ENCODE measurements around the gene POLA2.
A peak's percentile ranks its signal among the peaks of the same experiment; 100 is the strongest.

POLA2 gene

DNA sequence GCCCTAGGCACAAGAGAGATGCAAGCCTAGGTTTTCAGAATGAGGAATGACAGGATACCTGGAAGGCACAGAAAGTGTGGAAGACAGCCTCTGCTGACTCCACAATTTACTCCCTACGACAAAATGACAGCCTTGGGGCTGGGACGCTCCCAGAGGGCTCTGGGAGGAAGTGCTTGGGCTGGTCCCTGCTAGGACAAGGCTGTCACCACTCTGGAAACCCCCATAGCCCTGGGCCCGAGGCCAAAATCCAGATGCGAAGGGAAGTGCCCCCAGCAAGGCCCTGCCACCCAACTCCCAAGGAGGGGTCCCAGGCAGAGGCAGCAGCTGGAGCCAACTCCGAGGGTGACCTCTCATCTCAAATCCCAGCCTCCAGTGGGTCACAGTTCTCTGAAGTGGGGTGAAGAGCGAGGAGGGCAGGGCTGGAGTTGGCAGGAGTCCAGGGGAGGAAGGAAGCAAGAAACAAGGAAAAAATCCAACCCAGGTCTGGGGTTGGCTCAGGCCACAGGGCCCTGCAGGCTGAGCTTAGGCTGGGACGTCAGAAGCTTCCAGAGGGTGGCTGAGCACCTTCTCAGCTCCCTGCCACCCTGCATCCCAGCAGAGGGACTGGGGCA is 46.6 kb downstream of the POLA2 start:
- no peak for TF ChIP-seq ZC3H10 (CRISPR knock-in tag; IDR thresholded peaks at IDR 0.05)
- TF ChIP-seq TOX (CRISPR knock-in tag; IDR thresholded peaks at IDR 0.05; ENCODE audit: borderline replicate concordance): no peak
- TF ChIP-seq ZNF70 (CRISPR knock-in tag; IDR thresholded peaks at IDR 0.05): no peak
- TF ChIP-seq, protein P1, sequence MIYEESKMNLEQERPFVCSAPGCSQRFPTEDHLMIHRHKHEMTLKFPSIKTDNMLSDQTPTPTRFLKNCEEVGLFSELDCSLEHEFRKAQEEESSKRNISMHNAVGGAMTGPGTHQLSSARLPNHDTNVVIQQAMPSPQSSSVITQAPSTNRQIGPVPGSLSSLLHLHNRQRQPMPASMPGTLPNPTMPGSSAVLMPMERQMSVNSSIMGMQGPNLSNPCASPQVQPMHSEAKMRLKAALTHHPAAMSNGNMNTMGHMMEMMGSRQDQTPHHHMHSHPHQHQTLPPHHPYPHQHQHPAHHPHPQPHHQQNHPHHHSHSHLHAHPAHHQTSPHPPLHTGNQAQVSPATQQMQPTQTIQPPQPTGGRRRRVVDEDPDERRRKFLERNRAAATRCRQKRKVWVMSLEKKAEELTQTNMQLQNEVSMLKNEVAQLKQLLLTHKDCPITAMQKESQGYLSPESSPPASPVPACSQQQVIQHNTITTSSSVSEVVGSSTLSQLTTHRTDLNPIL (CRISPR knock-in tag; IDR thresholded peaks at IDR 0.05; ENCODE audit: low read depth): no peak
- TF ChIP-seq GLIS3 (CRISPR knock-in tag; IDR thresholded peaks at IDR 0.05): no peak
- peak; percentile 18 for ATAC-seq

DNA sequence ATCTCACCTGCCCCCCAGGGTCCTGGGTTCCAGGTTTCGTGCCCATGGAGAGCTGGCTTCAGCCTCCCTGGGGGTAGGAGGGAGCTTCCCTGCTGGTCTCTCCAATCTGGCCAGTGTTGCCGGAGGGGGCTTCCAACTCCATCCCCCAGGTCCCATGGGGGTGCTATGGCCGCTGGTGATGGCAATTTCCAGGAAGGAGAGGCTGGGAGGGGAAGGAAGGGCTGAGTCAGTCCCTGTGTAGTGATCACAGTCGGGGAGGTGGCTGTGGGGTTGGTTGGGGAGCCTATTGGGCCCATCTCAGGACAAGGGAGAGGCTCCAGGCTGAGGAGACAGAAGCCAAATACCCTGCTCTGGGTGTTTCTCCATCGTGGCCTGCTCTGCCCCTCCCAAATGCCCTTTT is 47.2 kb downstream of the POLA2 start:
- ATAC-seq: no peak
- no peak for TF ChIP-seq ISL1 (CRISPR knock-in tag; IDR thresholded peaks at IDR 0.05)
- no peak for TF ChIP-seq ZNF565 (CRISPR knock-in tag; conservative IDR thresholded peaks at IDR 0.05; ENCODE audit: low read depth)
- TF ChIP-seq BACH2 (CRISPR knock-in tag; IDR thresholded peaks at IDR 0.05; ENCODE audit: borderline replicate concordance): no peak
- TF ChIP-seq ESRRG (CRISPR knock-in tag; IDR thresholded peaks at IDR 0.05): no peak
- no peak for TF ChIP-seq ZFP30 (CRISPR knock-in tag; IDR thresholded peaks at IDR 0.05)
- TF ChIP-seq, protein P2, sequence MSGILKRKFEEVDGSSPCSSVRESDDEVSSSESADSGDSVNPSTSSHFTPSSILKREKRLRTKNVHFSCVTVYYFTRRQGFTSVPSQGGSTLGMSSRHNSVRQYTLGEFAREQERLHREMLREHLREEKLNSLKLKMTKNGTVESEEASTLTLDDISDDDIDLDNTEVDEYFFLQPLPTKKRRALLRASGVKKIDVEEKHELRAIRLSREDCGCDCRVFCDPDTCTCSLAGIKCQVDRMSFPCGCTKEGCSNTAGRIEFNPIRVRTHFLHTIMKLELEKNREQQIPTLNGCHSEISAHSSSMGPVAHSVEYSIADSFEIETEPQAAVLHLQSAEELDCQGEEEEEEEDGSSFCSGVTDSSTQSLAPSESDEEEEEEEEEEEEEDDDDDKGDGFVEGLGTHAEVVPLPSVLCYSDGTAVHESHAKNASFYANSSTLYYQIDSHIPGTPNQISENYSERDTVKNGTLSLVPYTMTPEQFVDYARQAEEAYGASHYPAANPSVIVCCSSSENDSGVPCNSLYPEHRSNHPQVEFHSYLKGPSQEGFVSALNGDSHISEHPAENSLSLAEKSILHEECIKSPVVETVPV (CRISPR knock-in tag; IDR thresholded peaks at IDR 0.05): no peak
- no peak for TF ChIP-seq TCF4 (CRISPR knock-in tag; IDR thresholded peaks at IDR 0.05; ENCODE audit: borderline replicate concordance)
- TF ChIP-seq TSHZ2 (CRISPR knock-in tag; IDR thresholded peaks at IDR 0.05): no peak

DNA sequence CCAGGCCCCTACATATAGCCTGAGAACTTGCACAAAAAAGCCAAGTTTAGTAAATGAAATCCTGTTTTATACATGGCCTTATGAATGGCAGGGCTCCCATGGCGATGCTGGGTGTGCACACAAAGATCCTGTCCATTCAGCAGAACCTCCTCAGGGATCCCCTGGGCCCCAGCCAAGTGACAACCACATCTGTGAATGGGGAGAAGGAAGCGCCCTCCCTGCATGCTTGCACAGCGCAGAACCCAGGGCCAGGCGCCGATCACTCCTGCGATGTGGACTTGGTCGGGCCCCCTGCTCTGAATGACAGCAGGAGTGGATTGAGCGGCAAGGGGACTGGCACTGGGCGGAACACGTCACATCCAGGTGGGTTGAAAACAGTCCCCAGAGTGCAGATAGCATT is 48.5 kb downstream of the POLA2 start:
- ATAC-seq: no peak
- TF ChIP-seq CSDC2 (CRISPR knock-in tag; IDR thresholded peaks at IDR 0.05) (no peak), ZC3H10 (CRISPR knock-in tag; IDR thresholded peaks at IDR 0.05) (no peak), TOX (CRISPR knock-in tag; IDR thresholded peaks at IDR 0.05; ENCODE audit: borderline replicate concordance) (no peak), ISL1 (CRISPR knock-in tag; IDR thresholded peaks at IDR 0.05) (no peak), TSHZ2 (CRISPR knock-in tag; IDR thresholded peaks at IDR 0.05) (no peak)
- TF ChIP-seq, protein P3, sequence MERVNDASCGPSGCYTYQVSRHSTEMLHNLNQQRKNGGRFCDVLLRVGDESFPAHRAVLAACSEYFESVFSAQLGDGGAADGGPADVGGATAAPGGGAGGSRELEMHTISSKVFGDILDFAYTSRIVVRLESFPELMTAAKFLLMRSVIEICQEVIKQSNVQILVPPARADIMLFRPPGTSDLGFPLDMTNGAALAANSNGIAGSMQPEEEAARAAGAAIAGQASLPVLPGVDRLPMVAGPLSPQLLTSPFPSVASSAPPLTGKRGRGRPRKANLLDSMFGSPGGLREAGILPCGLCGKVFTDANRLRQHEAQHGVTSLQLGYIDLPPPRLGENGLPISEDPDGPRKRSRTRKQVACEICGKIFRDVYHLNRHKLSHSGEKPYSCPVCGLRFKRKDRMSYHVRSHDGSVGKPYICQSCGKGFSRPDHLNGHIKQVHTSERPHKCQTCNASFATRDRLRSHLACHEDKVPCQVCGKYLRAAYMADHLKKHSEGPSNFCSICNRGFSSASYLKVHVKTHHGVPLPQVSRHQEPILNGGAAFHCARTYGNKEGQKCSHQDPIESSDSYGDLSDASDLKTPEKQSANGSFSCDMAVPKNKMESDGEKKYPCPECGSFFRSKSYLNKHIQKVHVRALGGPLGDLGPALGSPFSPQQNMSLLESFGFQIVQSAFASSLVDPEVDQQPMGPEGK (CRISPR knock-in tag; IDR thresholded peaks at IDR 0.05; ENCODE audit: borderline replicate concordance): no peak

DNA sequence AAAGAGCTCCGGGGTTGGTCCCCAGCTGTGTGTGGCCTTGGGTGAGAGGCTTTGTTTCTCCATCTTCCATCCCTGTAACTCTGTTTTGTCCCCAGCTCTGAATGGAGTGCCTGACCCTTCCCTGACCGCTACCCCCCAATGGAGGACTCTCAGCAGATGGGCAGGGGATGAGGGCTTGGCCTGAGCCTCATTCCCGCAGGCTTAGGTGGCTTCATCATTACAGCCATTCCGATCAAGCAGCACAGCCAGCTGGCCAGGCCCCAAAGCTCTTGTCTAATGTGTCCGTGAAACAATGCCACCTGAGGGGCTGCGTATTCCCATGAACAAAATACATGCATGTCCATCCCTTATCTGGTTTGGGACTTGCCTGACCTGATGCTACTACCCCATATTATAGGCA is 49.0 kb downstream of the POLA2 start:
- no peak for ATAC-seq
- TF ChIP-seq TSHZ2 (CRISPR knock-in tag; IDR thresholded peaks at IDR 0.05) (no peak), TCF4 (CRISPR knock-in tag; IDR thresholded peaks at IDR 0.05; ENCODE audit: borderline replicate concordance) (no peak), ZC3H10 (CRISPR knock-in tag; IDR thresholded peaks at IDR 0.05) (no peak), BACH2 (CRISPR knock-in tag; IDR thresholded peaks at IDR 0.05; ENCODE audit: borderline replicate concordance) (no peak), TOX (CRISPR knock-in tag; IDR thresholded peaks at IDR 0.05; ENCODE audit: borderline replicate concordance) (no peak), ESRRG (CRISPR knock-in tag; IDR thresholded peaks at IDR 0.05) (no peak), ZNF8 (CRISPR knock-in tag; IDR thresholded peaks at IDR 0.05) (no peak), ZNF565 (CRISPR knock-in tag; conservative IDR thresholded peaks at IDR 0.05; ENCODE audit: low read depth) (no peak), SNAI2 (CRISPR knock-in tag; IDR thresholded peaks at IDR 0.05) (no peak), ZFP3 (CRISPR knock-in tag; IDR thresholded peaks at IDR 0.05) (no peak), ZFP30 (CRISPR knock-in tag; IDR thresholded peaks at IDR 0.05) (no peak)
- TF ChIP-seq, protein P1 (CRISPR knock-in tag; IDR thresholded peaks at IDR 0.05; ENCODE audit: low read depth): no peak

Data from SK-N-SH treated with all-trans-retinoic acid at 6 μM for 48 hours (cell line).